ENCODE measurements around the gene FTL. TPM values are rescaled to one million over a fixed set of nuclear protein-coding genes. Genes with fewer than 3 reads are reported as not detected.

The FTL gene
- total and polyA plus RNA-seq, 2 donors (not counting 3 experiments of a cell fraction or from before 2014, with no cell fraction given) = 1,937 to 2,748 TPM

DNA sequence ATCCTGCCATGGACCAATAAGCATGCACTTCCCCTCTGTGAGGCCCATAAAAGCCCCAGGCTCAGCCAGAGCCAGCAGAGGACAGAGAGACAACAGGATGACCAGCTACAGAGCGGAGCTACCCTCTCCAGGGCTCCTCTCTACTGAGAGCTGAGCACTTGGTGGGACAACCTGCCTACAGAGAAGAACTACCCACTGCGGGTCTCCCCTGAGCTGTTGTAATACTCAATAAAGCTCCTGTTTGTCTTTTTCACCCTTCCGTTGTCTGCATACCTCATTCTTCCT lies 17.9 kb upstream of the FTL start:
- no peak for DNase-seq (ENCODE audit: low read depth, low spot score)
- CTCF ChIA-PET = interaction anchor here (1.1 kb wide), 1 partner anchor 22 kb away, joined by 4 read pairs; no protein-coding TSS in a partner anchor
- no peaks in the 10 kb centered on the region for H3K9me3 ChIP-seq (replicated peaks; ENCODE audit: control insufficient read depth, insufficient read depth, low read length)
- no peak overlapping the region for H3K4me2 ChIP-seq (ENCODE audit: insufficient read depth, low read length)
- H3K27ac ChIP-seq (ENCODE audit: insufficient read depth, low read depth, low read length) = no peak overlapping the region
- H3K27me3 ChIP-seq (ENCODE audit: control insufficient read depth in 2 of 2, insufficient read depth in 2 of 2, low read length in 2 of 2) = no peaks in the 10 kb centered on the region
- no peak overlapping the region for H2AFZ ChIP-seq (ENCODE audit: low read depth, low read length)
- dilution Hi-C loops (cut with MboI; ENCODE audit: extremely low pct_ligation_motif_present, low sequenced_read_pairs) (no loop called here), intact Hi-C loops (cut with micrococcal nuclease) (no loop called here)
- H3K36me3 ChIP-seq (ENCODE audit: control insufficient read depth in 2 of 2, extremely low read depth in 1 of 2, insufficient read depth in 2 of 2, low read length in 2 of 2) = no peaks in the 10 kb centered on the region
- H3K79me2 ChIP-seq (ENCODE audit: control insufficient read depth, insufficient read depth, low read length) = no peaks in the 10 kb centered on the region
- FAIRE-seq = no peak
- H3K4me1 ChIP-seq (ENCODE audit: control insufficient read depth, extremely low read depth, insufficient read depth, low read length) = peaks cover 5% of the 10 kb centered on the region
- TF ChIP-seq FOS (IDR thresholded peaks at IDR 0.05; ENCODE audit: borderline replicate concordance, insufficient read depth, low read length) = no peak
- TF ChIP-seq, protein P1, sequence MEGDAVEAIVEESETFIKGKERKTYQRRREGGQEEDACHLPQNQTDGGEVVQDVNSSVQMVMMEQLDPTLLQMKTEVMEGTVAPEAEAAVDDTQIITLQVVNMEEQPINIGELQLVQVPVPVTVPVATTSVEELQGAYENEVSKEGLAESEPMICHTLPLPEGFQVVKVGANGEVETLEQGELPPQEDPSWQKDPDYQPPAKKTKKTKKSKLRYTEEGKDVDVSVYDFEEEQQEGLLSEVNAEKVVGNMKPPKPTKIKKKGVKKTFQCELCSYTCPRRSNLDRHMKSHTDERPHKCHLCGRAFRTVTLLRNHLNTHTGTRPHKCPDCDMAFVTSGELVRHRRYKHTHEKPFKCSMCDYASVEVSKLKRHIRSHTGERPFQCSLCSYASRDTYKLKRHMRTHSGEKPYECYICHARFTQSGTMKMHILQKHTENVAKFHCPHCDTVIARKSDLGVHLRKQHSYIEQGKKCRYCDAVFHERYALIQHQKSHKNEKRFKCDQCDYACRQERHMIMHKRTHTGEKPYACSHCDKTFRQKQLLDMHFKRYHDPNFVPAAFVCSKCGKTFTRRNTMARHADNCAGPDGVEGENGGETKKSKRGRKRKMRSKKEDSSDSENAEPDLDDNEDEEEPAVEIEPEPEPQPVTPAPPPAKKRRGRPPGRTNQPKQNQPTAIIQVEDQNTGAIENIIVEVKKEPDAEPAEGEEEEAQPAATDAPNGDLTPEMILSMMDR (IDR thresholded peaks at IDR 0.05; ENCODE audit: extremely low read depth in 1 of 2, insufficient read depth in 1 of 2, low read depth in 1 of 2, low read length in 2 of 2) = no peak
- no TSS peak for BruUV-seq (replicated peaks)
- no peak overlapping the region for H3K4me3 ChIP-seq (replicated peaks in 1 of 3; ENCODE audit: insufficient read depth in 1 of 3, low read depth in 1 of 3, low read length in 3 of 3)
- no peaks in the 10 kb centered on the region for H3K9me1 ChIP-seq (replicated peaks; ENCODE audit: control insufficient read depth, extremely low read depth, insufficient read depth, low read length)
- H3K9ac ChIP-seq (replicated peaks; ENCODE audit: extremely low read depth, insufficient read depth, low read length) = no peak overlapping the region
- no peaks in the 10 kb centered on the region for H4K20me1 ChIP-seq (replicated peaks; ENCODE audit: control insufficient read depth, extremely low read depth, insufficient read depth, low read length)
- POLR2A ChIA-PET = no interaction called here

DNA sequence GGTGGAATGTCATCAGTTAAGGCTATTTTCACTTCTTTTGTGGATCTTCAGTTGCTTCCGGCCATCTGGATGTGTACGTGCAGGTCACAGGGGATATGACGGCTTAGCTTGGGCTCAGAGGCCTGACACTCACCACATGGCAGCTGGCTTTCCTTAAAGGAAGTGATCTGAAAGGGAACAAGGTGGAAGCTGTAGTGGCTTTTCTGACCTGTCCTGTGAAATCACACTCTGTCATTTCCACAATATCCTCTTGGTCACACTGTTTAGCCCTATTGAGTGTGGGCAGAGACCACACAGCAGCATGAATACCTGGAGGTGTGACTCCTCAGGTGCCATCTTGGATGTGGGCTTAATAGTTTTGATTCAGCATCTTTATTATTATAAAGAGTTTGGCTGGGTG lies 14.9 kb upstream of the FTL start:
- Histone ChIP-seq H2AFZ (ENCODE audit: low read depth, low read length) (no peak overlapping the region), H3K4me1 (ENCODE audit: control insufficient read depth, extremely low read depth, insufficient read depth, low read length) (peaks cover 7% of the 10 kb centered on the region), H4K20me1 (replicated peaks; ENCODE audit: control insufficient read depth, extremely low read depth, insufficient read depth, low read length) (no peaks in the 10 kb centered on the region), H3K79me2 (ENCODE audit: control insufficient read depth, insufficient read depth, low read length) (peaks cover 3% of the 10 kb centered on the region), H3K9me3 (replicated peaks; ENCODE audit: control insufficient read depth, insufficient read depth, low read length) (no peaks in the 10 kb centered on the region), H3K27ac (ENCODE audit: insufficient read depth, low read depth, low read length) (no peak overlapping the region), H3K9me1 (replicated peaks; ENCODE audit: control insufficient read depth, extremely low read depth, insufficient read depth, low read length) (no peaks in the 10 kb centered on the region), H3K9ac (replicated peaks; ENCODE audit: extremely low read depth, insufficient read depth, low read length) (no peak overlapping the region), H3K4me3 (replicated peaks in 1 of 3; ENCODE audit: insufficient read depth in 1 of 3, low read depth in 1 of 3, low read length in 3 of 3) (no peak overlapping the region), H3K4me2 (ENCODE audit: insufficient read depth, low read length) (no peak overlapping the region), H3K27me3 (ENCODE audit: control insufficient read depth in 2 of 2, insufficient read depth in 2 of 2, low read length in 2 of 2) (no peaks in the 10 kb centered on the region), H3K36me3 (ENCODE audit: control insufficient read depth in 2 of 2, extremely low read depth in 1 of 2, insufficient read depth in 2 of 2, low read length in 2 of 2) (no peaks in the 10 kb centered on the region)
- ChIA-PET CTCF (interaction anchor here (1.2 to 1.4 kb wide), 2 partner anchors 21 to 162 kb away, joined by 3 read pairs; no protein-coding TSS in a partner anchor), POLR2A (no interaction called here)
- TF ChIP-seq JUN (IDR thresholded peaks at IDR 0.05; ENCODE audit: borderline replicate concordance, insufficient read depth, insufficient read length, low read depth) = no peak
- TF ChIP-seq, protein P1 (IDR thresholded peaks at IDR 0.05; ENCODE audit: extremely low read depth in 1 of 2, insufficient read depth in 1 of 2, low read depth in 1 of 2, low read length in 2 of 2) = no peak
- TF ChIP-seq POLR2AphosphoS5 (IDR thresholded peaks at IDR 0.05; ENCODE audit: insufficient read depth, low read depth, low read length) = no peak
- no peak for TF ChIP-seq EZH2 (IDR thresholded peaks at IDR 0.05; ENCODE audit: borderline replicate concordance, low read depth, low read length, severe bottlenecking)
- no peak for TF ChIP-seq GATA2 (IDR thresholded peaks at IDR 0.05; ENCODE audit: insufficient read depth, insufficient read length, low read depth, low read length)
- no peak for TF ChIP-seq FOS (IDR thresholded peaks at IDR 0.05; ENCODE audit: borderline replicate concordance, insufficient read depth, low read length)
- no peak for TF ChIP-seq POLR2A (IDR thresholded peaks at IDR 0.05; ENCODE audit: low read depth, low read length)
- TF ChIP-seq, protein P2, sequence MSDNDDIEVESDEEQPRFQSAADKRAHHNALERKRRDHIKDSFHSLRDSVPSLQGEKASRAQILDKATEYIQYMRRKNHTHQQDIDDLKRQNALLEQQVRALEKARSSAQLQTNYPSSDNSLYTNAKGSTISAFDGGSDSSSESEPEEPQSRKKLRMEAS (IDR thresholded peaks at IDR 0.05; ENCODE audit: insufficient read depth, insufficient read length) = no peak
- TF ChIP-seq MYC (IDR thresholded peaks at IDR 0.05; ENCODE audit: low read depth, low read length) = no peak
- FAIRE-seq (no peak), DNase-seq (ENCODE audit: low read depth, low spot score) (no peak)
- no TSS peak for BruUV-seq (replicated peaks)
- intact Hi-C loops (cut with micrococcal nuclease) (no loop called here), dilution Hi-C loops (cut with MboI; ENCODE audit: extremely low pct_ligation_motif_present, low sequenced_read_pairs) (no loop called here)
